GM23338 (cell line): ENCODE data around the gene BLVRA. TPM values are rescaled to one million over a fixed set of nuclear protein-coding genes. Genes with fewer than 3 reads are reported as not detected.

Experiments used
- ATAC-seq: fragments of 200-7000 bp; cut with Tn5 transposase; 3 replicates; pipeline ENCODE4 v1.9.1; 2020
- DNase-seq: peaks from one replicate; pipeline ENCODE4 v3.0.0-alpha.2; 2015; ENCODE audit warnings: low spot score
- H2AFZ ChIP-seq: fragments of 200-600 bp; sonication (generic); 2 replicates; pipeline ENCODE4 v1.8.0; 2016; ENCODE audit warnings: antibody characterized with exemption, mild to moderate bottlenecking, moderate library complexity
- H3F3A ChIP-seq: fragments of 200-600 bp; sonication (generic); replicated peaks from 2 replicates; pipeline ENCODE4 v1.8.0; 2017; ENCODE audit warnings: antibody characterized with exemption, mixed run types, low read depth
- H3K27ac ChIP-seq: fragments of 200-600 bp; sonication (generic); 2 replicates; pipeline ENCODE4 v1.6.1; 2016; ENCODE audit warnings: low read depth
- H3K27me3 ChIP-seq: fragments of 200-600 bp; sonication (generic); 2 replicates; pipeline ENCODE4 v1.8.0; 2016; ENCODE audit warnings: mild to moderate bottlenecking, mixed run types, moderate library complexity; ENCODE audit not compliant: insufficient read depth
- H3K36me3 ChIP-seq: fragments of 200-600 bp; sonication (generic); 2 replicates; pipeline ENCODE4 v1.8.0; 2016; ENCODE audit warnings: mild to moderate bottlenecking; ENCODE audit not compliant: insufficient read depth
- H3K4me1 ChIP-seq: fragments of 200-600 bp; sonication (generic); 2 replicates; pipeline ENCODE4 v1.8.0; 2016; ENCODE audit warnings: mild to moderate bottlenecking, moderate library complexity; ENCODE audit not compliant: insufficient read depth
- H3K4me2 ChIP-seq: fragments of 200-600 bp; sonication (generic); 2 replicates; pipeline ENCODE4 v1.7.1; 2017; ENCODE audit warnings: mixed run types
- H3K4me3 ChIP-seq: fragments of 200-600 bp; sonication (generic); 2 replicates; pipeline ENCODE4 v1.6.1; 2016; ENCODE audit warnings: mixed run types
- H3K79me2 ChIP-seq: fragments of 200-600 bp; sonication (generic); replicated peaks from 2 replicates; pipeline ENCODE4 v1.8.0; 2017; ENCODE audit warnings: mild to moderate bottlenecking; ENCODE audit not compliant: insufficient read depth
- H3K9me2 ChIP-seq: fragments of 200-600 bp; sonication (generic); 2 replicates; pipeline ENCODE4 v1.8.0; 2017; ENCODE audit not compliant: insufficient read depth
- H4K20me1 ChIP-seq: fragments of 200-600 bp; sonication (generic); replicated peaks from 2 replicates; pipeline ENCODE4 v1.8.0; 2017; ENCODE audit warnings: mild to moderate bottlenecking; ENCODE audit not compliant: insufficient read depth
- H3K27ac Mint-ChIP-seq: 2 replicates; pipeline ENCODE4 v1.8.0; 2020; ENCODE audit warnings: inconsistent platforms, mild to moderate bottlenecking, moderate library complexity, mixed read lengths
- H3K27me3 Mint-ChIP-seq: 3 replicates; pipeline ENCODE4 v1.8.0; 2022; ENCODE audit warnings: low read depth, mild to moderate bottlenecking, moderate library complexity, mixed read lengths, inconsistent platforms; ENCODE audit not compliant: insufficient read depth, poor library complexity
- H3K36me3 Mint-ChIP-seq: 3 replicates; pipeline ENCODE4 v1.8.0; 2021; ENCODE audit warnings: low read depth, mild to moderate bottlenecking, inconsistent platforms, moderate library complexity, mixed read lengths
- H3K4me1 Mint-ChIP-seq: 3 replicates; pipeline ENCODE4 v1.8.0; 2020; ENCODE audit warnings: mild to moderate bottlenecking, inconsistent platforms, mixed read lengths
- H3K4me3 Mint-ChIP-seq: 3 replicates; pipeline ENCODE4 v1.8.0; 2021; ENCODE audit warnings: moderate library complexity, mild to moderate bottlenecking, inconsistent platforms, mixed read lengths
- H3K9me3 Mint-ChIP-seq: 3 replicates; pipeline ENCODE4 v1.8.0; 2020; ENCODE audit warnings: moderate library complexity, mild to moderate bottlenecking, inconsistent platforms, mixed read lengths
- CREB1 ChIP-seq: fragments of 250-450 bp; sonication (Bioruptor Pico); IDR thresholded peaks from 2 replicates; pipeline ENCODE4 v1.5.0; 2020; ENCODE audit warnings: low read depth, mild to moderate bottlenecking, moderate library complexity
- CTCF ChIP-seq, 2 experiments: fragments of 200-600 bp in 1 of 2; sonication (generic) in 1 of 2; conservative IDR thresholded peaks; 2 replicates each; pipeline versions ENCODE4 v1.5.1 to v1.6.1; 2016 to 2017; ENCODE audit warnings: antibody characterized with exemption in 2 of 2, low read depth in 2 of 2, mild to moderate bottlenecking in 2 of 2, moderate library complexity in 1 of 2
- EZH2 ChIP-seq: fragments of 200-600 bp; sonication (generic); IDR thresholded peaks from one replicate; pipeline ENCODE4 v1.8.0; 2017; ENCODE audit warnings: antibody characterized with exemption, mild to moderate bottlenecking, low read depth; ENCODE audit not compliant: unreplicated experiment
- EZH2phosphoT487 ChIP-seq: fragments of 200-600 bp; sonication (generic); IDR thresholded peaks from one replicate; pipeline ENCODE4 v1.8.1; 2018; ENCODE audit warnings: antibody characterized with exemption; ENCODE audit not compliant: unreplicated experiment
- JUNB ChIP-seq: IDR thresholded peaks from one replicate; pipeline ENCODE4 v1.6.1; 2016; ENCODE audit warnings: antibody characterized with exemption; ENCODE audit not compliant: unreplicated experiment
- NANOG ChIP-seq: IDR thresholded peaks from 2 replicates; pipeline ENCODE4 v1.6.1; 2016; ENCODE audit warnings: antibody characterized with exemption, borderline replicate concordance
- POLR2AphosphoS5 ChIP-seq: IDR thresholded peaks from 2 replicates; pipeline ENCODE4 v1.6.1; 2016; ENCODE audit warnings: antibody characterized with exemption, low read depth
- REST ChIP-seq: IDR thresholded peaks from one replicate; pipeline ENCODE4 v1.6.1; 2018; ENCODE audit warnings: antibody characterized with exemption; ENCODE audit not compliant: unreplicated experiment
- STAT1 ChIP-seq: IDR thresholded peaks from one replicate; pipeline ENCODE4 v1.6.1; 2016; ENCODE audit warnings: antibody characterized with exemption; ENCODE audit not compliant: unreplicated experiment
- ZNF114 ChIP-seq: fragments of 250-450 bp; sonication (Bioruptor Pico); IDR thresholded peaks from 2 replicates; pipeline ENCODE4 v1.5.0; 2020; ENCODE audit warnings: mild to moderate bottlenecking, moderate library complexity
- ZNF331 ChIP-seq: fragments of 250-450 bp; sonication (Bioruptor Pico); IDR thresholded peaks from 2 replicates; pipeline ENCODE4 v1.5.0; 2020; ENCODE audit warnings: low read depth, mild to moderate bottlenecking, moderate library complexity
- ZNF462 ChIP-seq: fragments of 250-450 bp; sonication (Bioruptor Pico); IDR thresholded peaks from 2 replicates; pipeline ENCODE4 v1.5.0; 2020; ENCODE audit warnings: mild to moderate bottlenecking, moderate library complexity
- polyA plus RNA-seq: library from polyadenylated mRNA; unstranded; fragments of >200 nt; fragmentation: Nextera tagmentation; extraction: Ambion mirVana; gene quantifications from 2 replicates; pipeline ENCODE4 v1.2.1, GENCODE V29; 2016
- total RNA-seq: library from RNA; depleted of rRNA; stranded (reverse); fragments of >200 nt; shearing (Covaris generic); gene quantifications from 2 replicates; pipeline ENCODE4 v1.2.3, GENCODE V29; 2014

The BLVRA gene
- total and polyA plus RNA-seq, 2 experiments from 2014 or later = 17.0 to 46.5 TPM

GRCh38 chr7:43855176-43855575 is 96.7 kb downstream of the BLVRA start:
- H3K4me3 Mint-ChIP-seq = no peak overlapping the region
- Histone ChIP-seq H3F3A (no peaks in the 10 kb centered on the region), H3K36me3 (no peaks in the 10 kb centered on the region), H3K27ac (no peak overlapping the region), H3K4me1 (no peaks in the 10 kb centered on the region), H2AFZ (no peak overlapping the region), H3K4me3 (no peak overlapping the region), H3K9me2 (no peaks in the 10 kb centered on the region), H3K79me2 (no peaks in the 10 kb centered on the region), H4K20me1 (no peaks in the 10 kb centered on the region), H3K4me2 (no peak overlapping the region), H3K27me3 (no peaks in the 10 kb centered on the region)
- peaks cover 4% of the 10 kb centered on the region for H3K36me3 Mint-ChIP-seq
- TF ChIP-seq CREB1 (CRISPR knock-in tag) (no peak), EZH2 (no peak), ZNF114 (CRISPR knock-in tag) (no peak), JUNB (no peak), EZH2phosphoT487 (no peak)
- H3K4me1 Mint-ChIP-seq = no peaks in the 10 kb centered on the region
- H3K27ac Mint-ChIP-seq = no peak overlapping the region
- H3K27me3 Mint-ChIP-seq = peaks cover 2% of the 10 kb centered on the region
- peaks cover 10% of the 10 kb centered on the region for H3K9me3 Mint-ChIP-seq
- ATAC-seq (no peak), DNase-seq (no peak)

- H3K9me2 ChIP-seq = no peaks in the 10 kb centered on the region
- no peaks in the 10 kb centered on the region for H3K4me1 ChIP-seq
- no peak overlapping the region for H3K4me2 ChIP-seq
- H2AFZ ChIP-seq = no peak overlapping the region
- ATAC-seq (no peak), DNase-seq (no peak)
- no peaks in the 10 kb centered on the region for H3K27me3 ChIP-seq
- H3F3A ChIP-seq = no peaks in the 10 kb centered on the region
- H4K20me1 ChIP-seq = no peaks in the 10 kb centered on the region
- Mint-ChIP-seq H3K4me3 (no peak overlapping the region), H3K27ac (no peak overlapping the region), H3K9me3 (peaks cover 10% of the 10 kb centered on the region), H3K27me3 (peaks cover 2% of the 10 kb centered on the region), H3K36me3 (peaks cover 4% of the 10 kb centered on the region), H3K4me1 (no peaks in the 10 kb centered on the region)
- no peak overlapping the region for H3K4me3 ChIP-seq
- H3K79me2 ChIP-seq = no peaks in the 10 kb centered on the region
- H3K27ac ChIP-seq = no peak overlapping the region
- no peaks in the 10 kb centered on the region for H3K36me3 ChIP-seq
- TF ChIP-seq REST = no peak
- no peak for TF ChIP-seq ZNF331
- no peak for TF ChIP-seq STAT1
- no peak for TF ChIP-seq ZNF462 (CRISPR knock-in tag)
- no peak for TF ChIP-seq CTCF (conservative IDR thresholded peaks at IDR 0.05; ENCODE audit: low read depth in 2 of 2)
- no peak for TF ChIP-seq CREB1 (CRISPR knock-in tag)
- TF ChIP-seq EZH2phosphoT487 = no peak
- TF ChIP-seq NANOG = no peak
- no peak for TF ChIP-seq ZNF114 (CRISPR knock-in tag)
- TF ChIP-seq POLR2AphosphoS5 = no peak
Measured at GRCh38 chr7:43856316-43856715, 97.8 kb downstream of the BLVRA start.
